Activated naive CD4-positive, alpha-beta T cell treated with anti-CD3 and anti-CD28 coated beads, Interleukin-2, amount 50 U/mL, for 72 hours (primary cell): ENCODE measurements around the gene ATP8A1. TPM values are rescaled to one million over a fixed set of nuclear protein-coding genes. Genes with fewer than 3 reads are reported as not detected.
"Not testable (repeated sequence)": the region's sequence is repeated elsewhere in the genome, so short reads cannot be mapped to it uniquely, and the experiment has no call there.

Experiments used
- ATAC-seq, 2 donors: fragments of 150-1000 bp; cut with Tn5 transposase; 2 replicates each; pipeline ENCODE4 v1.10.0; 2021; ENCODE audit warnings: mild to moderate bottlenecking in 2 of 2, moderate library complexity in 2 of 2
- DNase-seq, 2 donors: peaks; one replicate each; pipeline ENCODE4 v3.0.0; 2021 to 2022; ENCODE audit warnings: low spot score in 2 of 2
- H3K27ac Mint-ChIP-seq, 2 donors: one replicate each; pipeline ENCODE4 v1.8.0; 2022; ENCODE audit warnings: mild to moderate bottlenecking in 2 of 2, mixed read lengths in 2 of 2
- H3K36me3 Mint-ChIP-seq, 2 donors: one replicate each; pipeline ENCODE4 v1.8.0; 2022; ENCODE audit warnings: mixed read lengths in 2 of 2
- H3K9me3 Mint-ChIP-seq, 2 donors: one replicate each; pipeline ENCODE4 v1.8.0; 2022; ENCODE audit warnings: mixed read lengths in 2 of 2
- total RNA-seq, 2 donors: library from RNA; stranded (reverse); gene quantifications; one replicate each; pipeline ENCODE4 v1.2.3, GENCODE V29; 2022

The ATP8A1 gene
- total RNA-seq, 2 donors from 2014 or later = 36.6 to 45.7 TPM

DNA sequence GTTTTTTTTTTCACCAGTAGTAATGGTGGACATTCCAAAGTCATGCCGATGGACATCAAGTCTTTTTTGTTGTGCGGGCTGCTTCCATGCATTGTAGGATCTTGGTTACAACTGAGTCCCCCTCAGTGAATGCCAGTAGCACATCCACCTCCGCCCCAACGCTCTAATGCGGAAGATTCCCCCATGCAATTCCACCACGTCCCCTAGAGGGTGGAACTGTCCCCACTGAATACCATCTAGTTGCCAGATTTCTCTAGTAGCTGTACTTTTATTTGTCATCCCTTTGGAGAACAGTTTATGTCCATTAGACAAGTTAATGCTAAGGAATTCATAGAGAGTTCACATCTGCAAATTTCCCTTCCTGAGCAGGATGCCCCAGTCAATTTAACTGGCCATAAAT is 252.9 kb downstream of the ATP8A1 start:
- H3K36me3 Mint-ChIP-seq = no peaks in the 10 kb centered on the region
- DNase-seq (no peak), ATAC-seq (no peak)
- no peaks in the 10 kb centered on the region for H3K9me3 Mint-ChIP-seq
- H3K27ac Mint-ChIP-seq = no peak overlapping the region

GRCh38 chr4:42401171-42401570 is 255.7 kb downstream of the ATP8A1 start:
- Mint-ChIP-seq H3K27ac (no peak overlapping the region), H3K9me3 (no peaks in the 10 kb centered on the region), H3K36me3 (peaks cover 8% of the 10 kb centered on the region in 2 donors)
- no peak for DNase-seq
- no peak for ATAC-seq

- peaks cover 8% of the 10 kb centered on the region in 2 donors for H3K36me3 Mint-ChIP-seq
- ATAC-seq (no peak), DNase-seq (no peak)
- no peak overlapping the region for H3K27ac Mint-ChIP-seq
- H3K9me3 Mint-ChIP-seq = no peaks in the 10 kb centered on the region
Measured at GRCh38 chr4:42399393-42399792, 257.5 kb downstream of the ATP8A1 start.

GRCh38 chr4:42398871-42399331 is 258.0 kb downstream of the ATP8A1 start:
- H3K27ac Mint-ChIP-seq = no peak overlapping the region
- ATAC-seq = no peak
- no peak for DNase-seq
- H3K9me3 Mint-ChIP-seq = no peaks in the 10 kb centered on the region
- H3K36me3 Mint-ChIP-seq = peaks cover 8% of the 10 kb centered on the region in 2 donors

DNA sequence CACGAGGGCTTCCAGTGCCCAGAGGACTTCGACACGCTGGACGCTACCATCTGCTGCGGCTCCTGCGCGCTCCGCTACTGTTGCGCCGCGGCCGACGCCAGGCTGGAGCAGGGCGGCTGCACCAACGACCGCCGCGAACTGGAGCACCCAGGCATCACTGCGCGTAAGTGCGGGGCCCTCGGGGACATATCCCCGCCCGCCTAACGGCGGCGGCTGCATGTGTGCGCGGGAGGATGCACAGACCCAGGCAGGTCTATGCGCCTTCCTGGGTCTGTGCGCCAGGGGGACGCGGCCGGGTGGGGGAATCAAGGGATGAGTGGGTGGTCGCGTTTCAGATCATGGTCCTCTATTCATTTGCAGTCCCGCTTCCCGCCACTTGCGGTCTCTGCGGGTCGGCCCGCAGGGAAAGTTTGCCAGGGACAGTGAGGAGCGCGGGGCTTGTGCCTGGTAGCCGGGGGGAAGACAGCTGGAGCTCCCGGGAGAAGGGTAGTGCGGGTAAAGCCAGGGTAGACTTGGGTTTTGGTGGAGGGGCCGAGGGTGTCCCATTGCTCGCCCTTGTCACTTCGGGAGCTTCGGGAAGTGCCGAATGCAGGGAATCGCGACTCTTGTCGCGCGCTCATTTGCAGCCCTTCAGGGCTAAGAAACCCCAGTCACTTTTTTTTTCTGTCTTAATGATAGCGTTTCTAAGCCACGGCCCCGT is 258.6 kb downstream of the ATP8A1 start:
- Mint-ChIP-seq H3K27ac (no peak overlapping the region), H3K36me3 (peaks cover 8% of the 10 kb centered on the region in 2 donors), H3K9me3 (no peaks in the 10 kb centered on the region)
- peak; percentile 23 to 65 for ATAC-seq
- DNase-seq = peak in 1 of 2 donors; percentile 32

DNA sequence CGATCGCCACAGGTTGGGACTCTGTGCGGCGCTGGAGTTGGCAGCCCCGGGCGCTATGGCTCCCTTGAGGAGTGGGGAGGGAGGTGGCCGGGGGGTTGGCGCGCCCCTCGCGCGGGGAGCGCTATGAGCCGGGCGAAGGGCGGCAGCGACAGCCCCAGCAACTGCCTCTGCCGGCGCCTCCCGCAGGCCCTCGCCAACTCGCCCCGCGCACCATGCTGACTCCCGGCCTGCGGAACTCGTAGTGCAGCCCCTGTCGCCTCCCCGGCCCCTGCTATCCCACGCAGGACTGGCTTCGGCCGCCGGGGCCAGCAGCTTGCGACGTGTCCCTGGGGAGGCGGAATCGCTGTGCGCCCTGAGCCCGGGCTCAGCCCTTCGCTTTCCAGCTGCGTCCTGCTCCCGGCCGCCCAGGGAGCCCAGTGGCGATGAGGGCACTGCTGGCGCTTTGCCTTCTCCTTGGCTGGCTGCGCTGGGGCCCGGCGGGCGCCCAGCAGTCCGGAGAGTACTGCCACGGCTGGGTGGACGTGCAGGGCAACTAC is 259.2 kb downstream of the ATP8A1 start:
- ATAC-seq (peak; percentile 24 to 42), DNase-seq (peak in 1 of 2 donors; percentile 33)
- no peak overlapping the region for H3K27ac Mint-ChIP-seq
- H3K36me3 Mint-ChIP-seq = peaks cover 8% of the 10 kb centered on the region in 2 donors
- no peaks in the 10 kb centered on the region for H3K9me3 Mint-ChIP-seq

- DNase-seq (peak in 1 of 2 donors; percentile 25), ATAC-seq (peak; percentile 66 to 67)
- Mint-ChIP-seq H3K27ac (no peak within 1 kb of the TSS), H3K36me3 (peaks cover 8% of the 10 kb centered on the region in 2 donors), H3K9me3 (no peaks in the 10 kb centered on the region)
Measured at GRCh38 chr4:42396752-42397634, 259.9 kb downstream of the ATP8A1 start, which contains the start of gene SHISA3. Gene SHISA3, plus strand, starts transcription at chr4:42397488. Its CDS starts 569 bp downstream, at chr4:42398057.

DNA sequence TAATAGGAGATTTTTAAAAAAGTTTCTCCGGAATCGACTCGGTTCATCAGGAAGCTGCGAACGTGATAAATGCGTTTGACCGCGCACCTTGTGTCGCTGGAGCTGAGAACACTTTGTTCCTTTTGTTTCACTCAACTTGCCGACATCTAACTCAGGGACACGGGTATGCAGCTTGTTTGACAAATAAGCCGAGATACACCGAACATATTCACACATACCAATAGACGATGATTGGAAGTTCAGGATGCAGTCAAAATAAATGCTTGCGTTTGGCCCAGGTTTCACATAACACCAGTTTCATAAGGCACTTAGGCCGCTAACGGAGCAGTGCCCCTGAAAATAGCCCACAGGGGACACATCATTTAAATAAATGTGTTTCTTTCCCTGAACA is 260.5 kb downstream of the ATP8A1 start:
- DNase-seq = no peak
- H3K36me3 Mint-ChIP-seq = peaks cover 8% of the 10 kb centered on the region in 2 donors
- H3K27ac Mint-ChIP-seq = no peak overlapping the region
- ATAC-seq = no peak
- no peaks in the 10 kb centered on the region for H3K9me3 Mint-ChIP-seq

DNA sequence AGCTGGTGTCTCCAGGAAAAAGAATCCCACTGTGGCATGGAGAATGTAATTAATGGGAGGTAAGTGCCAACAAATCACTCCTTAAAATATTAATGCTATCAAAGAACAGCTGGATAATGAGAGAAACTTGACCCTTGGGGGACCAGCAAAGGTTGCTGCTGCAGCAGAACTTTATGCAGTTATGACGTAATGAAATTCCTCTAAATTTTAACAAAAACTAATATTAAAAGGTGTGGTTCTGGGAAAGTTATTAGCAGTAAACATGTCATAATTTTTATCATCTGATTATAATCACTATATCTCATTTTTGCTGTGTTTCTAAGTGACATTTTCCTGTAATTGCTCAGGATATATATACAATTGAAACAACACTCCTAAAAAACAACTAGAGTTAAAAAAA is 261.3 kb downstream of the ATP8A1 start:
- H3K9me3 Mint-ChIP-seq = no peaks in the 10 kb centered on the region
- DNase-seq = no peak
- H3K36me3 Mint-ChIP-seq = peaks cover 8% of the 10 kb centered on the region in 2 donors
- ATAC-seq = no peak
- no peak overlapping the region for H3K27ac Mint-ChIP-seq

- DNase-seq (no peak), ATAC-seq (no peak)
- H3K9me3 Mint-ChIP-seq = no peaks in the 10 kb centered on the region
- H3K36me3 Mint-ChIP-seq = peaks cover 8% of the 10 kb centered on the region in 2 donors
- H3K27ac Mint-ChIP-seq = no peak overlapping the region
Measured at GRCh38 chr4:42392436-42392835, 264.5 kb downstream of the ATP8A1 start.

DNA sequence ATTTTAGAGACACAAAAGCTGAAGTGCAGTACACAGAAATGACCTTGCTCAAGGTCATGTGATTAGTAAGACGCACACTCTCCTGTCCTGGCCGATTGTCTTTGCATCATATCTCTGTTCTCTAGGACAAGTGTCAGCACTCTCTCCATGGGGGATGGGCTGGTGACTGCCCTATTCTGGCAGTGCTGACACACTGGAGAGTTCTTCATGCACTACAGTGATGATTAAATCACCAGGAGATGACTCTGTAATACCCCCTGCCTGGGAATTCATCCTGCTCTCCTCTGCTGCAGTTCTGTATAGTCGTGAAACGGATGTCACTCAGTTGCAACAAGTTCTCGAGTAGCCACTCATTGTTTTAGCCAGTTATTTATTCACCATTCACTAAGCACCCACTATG is 264.9 kb downstream of the ATP8A1 start:
- ATAC-seq = no peak
- DNase-seq = no peak

DNA sequence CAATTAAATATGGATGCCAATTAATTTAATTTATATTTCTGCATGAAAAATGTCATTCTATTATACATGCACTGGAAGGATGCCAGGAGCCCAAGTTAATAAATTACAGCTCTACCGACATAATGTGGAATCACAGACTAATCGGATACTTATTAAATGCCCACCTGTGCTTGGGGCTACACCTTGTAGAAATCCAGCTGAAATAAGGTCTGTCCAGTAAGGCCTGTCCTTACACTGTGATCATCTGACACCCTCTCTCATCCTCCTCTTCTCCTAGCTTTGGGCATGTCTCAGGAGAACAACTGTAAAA is 265.6 kb downstream of the ATP8A1 start:
- Mint-ChIP-seq H3K9me3 (no peaks in the 10 kb centered on the region), H3K36me3 (peaks cover under 1% of the 10 kb centered on the region in 2 donors), H3K27ac (no peak overlapping the region)
- DNase-seq (no peak), ATAC-seq (no peak)

More for the DNA sequence above, 264.9 kb downstream of the ATP8A1 start:
- no peaks in the 10 kb centered on the region for H3K9me3 Mint-ChIP-seq
- H3K36me3 Mint-ChIP-seq = peaks cover 7% of the 10 kb centered on the region in 2 donors
- H3K27ac Mint-ChIP-seq = no peak overlapping the region

DNA sequence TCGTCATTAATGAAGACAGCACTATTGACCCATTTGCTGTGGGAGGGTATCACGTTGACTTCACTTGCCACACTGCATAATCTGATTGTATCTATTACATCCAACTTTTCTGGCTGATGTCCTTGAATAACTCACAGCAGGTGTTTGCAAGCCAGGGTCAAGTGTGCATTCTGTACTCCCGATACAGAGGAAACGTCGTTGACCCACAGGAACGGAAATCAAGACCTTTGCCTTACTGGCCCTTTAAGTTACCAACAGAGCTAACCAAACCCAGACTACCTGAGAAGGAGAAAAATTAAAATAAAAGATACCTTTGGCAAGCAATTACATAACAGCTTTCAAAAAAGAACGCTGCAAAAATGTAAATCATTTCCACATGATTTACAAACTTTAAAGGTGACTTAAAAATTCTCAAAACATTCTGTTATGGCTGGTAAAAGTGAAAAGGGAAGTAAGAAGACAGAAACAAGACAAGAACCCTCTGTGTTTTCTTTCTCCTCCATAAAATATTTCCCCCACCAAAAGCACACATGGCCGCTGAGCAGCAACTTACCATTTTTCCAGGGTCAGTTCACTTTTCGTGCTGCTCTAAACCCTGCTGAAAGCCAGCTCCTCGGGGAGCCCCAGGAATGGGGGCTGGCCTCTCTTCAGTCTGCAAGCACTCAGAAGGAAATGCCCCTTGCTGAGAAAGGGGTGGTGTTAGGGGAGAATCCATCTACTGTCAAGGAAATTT is 266.1 kb downstream of the ATP8A1 start:
- Mint-ChIP-seq H3K9me3 (no peaks in the 10 kb centered on the region), H3K36me3 (no peaks in the 10 kb centered on the region), H3K27ac (no peak overlapping the region)
- DNase-seq = no peak
- no peak for ATAC-seq

DNA sequence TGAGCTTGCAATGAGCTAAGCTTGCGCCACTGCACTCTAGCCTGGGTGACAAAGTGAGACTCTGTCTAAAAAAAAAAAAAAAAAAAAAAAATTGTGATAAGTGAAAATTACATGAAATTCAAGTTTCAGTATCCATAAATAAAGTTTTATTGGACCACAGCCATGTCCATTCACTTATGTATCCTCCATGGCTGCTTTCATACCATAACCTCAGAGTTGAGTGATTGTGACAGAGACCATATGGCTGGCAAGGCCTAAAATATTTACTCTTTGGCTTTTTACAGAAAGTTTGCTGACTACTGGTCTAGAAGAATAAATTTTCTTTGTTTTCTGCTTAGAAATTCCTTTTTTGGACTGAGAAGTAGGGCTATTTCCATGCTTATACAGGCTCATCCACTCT is 271.4 kb downstream of the ATP8A1 start:
- no peaks in the 10 kb centered on the region for H3K9me3 Mint-ChIP-seq
- H3K36me3 Mint-ChIP-seq = no peaks in the 10 kb centered on the region
- DNase-seq (no peak), ATAC-seq (no peak)
- no peak overlapping the region for H3K27ac Mint-ChIP-seq

- ATAC-seq = no peak
- Mint-ChIP-seq H3K9me3 (no peaks in the 10 kb centered on the region), H3K27ac (no peak overlapping the region), H3K36me3 (no peaks in the 10 kb centered on the region)
- no peak for DNase-seq
Measured at GRCh38 chr4:42381666-42382065, 275.2 kb downstream of the ATP8A1 start.

DNA sequence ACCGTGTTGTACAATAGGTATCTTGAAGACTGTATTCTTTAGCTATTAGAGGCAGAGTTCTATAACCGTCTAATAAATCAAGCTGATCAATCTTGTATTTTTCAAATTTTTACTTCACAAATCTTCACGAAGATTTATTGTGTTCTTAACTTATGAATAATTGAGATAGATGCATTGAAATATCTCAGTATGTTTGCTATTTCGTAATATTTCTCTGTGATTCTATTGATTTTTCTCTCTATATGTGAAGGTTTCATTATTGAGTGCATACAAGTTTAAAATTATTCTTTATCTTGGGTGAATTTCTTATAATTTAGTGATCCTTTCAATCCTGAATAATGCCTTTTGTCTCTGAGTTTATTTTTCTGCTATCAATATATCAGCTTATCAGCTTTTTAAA is 279.4 kb downstream of the ATP8A1 start:
- H3K9me3 Mint-ChIP-seq = no peaks in the 10 kb centered on the region

GRCh38 chr4:42372303-42372702 is 284.6 kb downstream of the ATP8A1 start:
- not testable (repeated sequence) for H3K9me3 Mint-ChIP-seq, DNase-seq, H3K36me3 Mint-ChIP-seq, ATAC-seq, H3K27ac Mint-ChIP-seq

More for the DNA sequence above, 279.4 kb downstream of the ATP8A1 start:
- DNase-seq (no peak), ATAC-seq (no peak)
- H3K27ac Mint-ChIP-seq = no peak overlapping the region
- no peaks in the 10 kb centered on the region for H3K36me3 Mint-ChIP-seq
